HepG2 (cell line): ENCODE results near the gene CMPK2.
A peak's percentile ranks its signal among the peaks of the same experiment; 100 is the strongest.

Experiments used
- CEBPB ChIP-seq: IDR thresholded peaks from 2 replicates; pipeline ENCODE4 v1.6.1; 2011; ENCODE audit warnings: low read depth, low read length, improper control_type of control experiment, borderline replicate concordance
- FIP1L1 ChIP-seq: fragments of 200-400 bp; formaldehyde crosslinking; IDR thresholded peaks from 2 replicates; pipeline ENCODE4 v1.6.1; 2018; ENCODE audit warnings: low read depth, mild to moderate bottlenecking, low read length, moderate library complexity, borderline replicate concordance; ENCODE audit not compliant: insufficient read depth
- GABPA ChIP-seq, 2 experiments: IDR thresholded peaks; 2 replicates each; pipeline ENCODE4 v1.6.1; 2011 to 2016; ENCODE audit warnings: low read depth in 2 of 2, low read length in 1 of 2, missing biosample characterization in 1 of 2, missing genetic modification characterization in 1 of 2
- MXD4 ChIP-seq: IDR thresholded peaks from 2 replicates; pipeline ENCODE4 v1.6.1; 2016; ENCODE audit warnings: mild to moderate bottlenecking, missing biosample characterization, missing genetic modification reagents
- RAD21 ChIP-seq: fragments of 450-650 bp; formaldehyde crosslinking; IDR thresholded peaks from 2 replicates; pipeline ENCODE4 v1.5.0; 2020; ENCODE audit warnings: mild to moderate bottlenecking
- RELA ChIP-seq: sonication (generic); formaldehyde crosslinking; IDR thresholded peaks from 2 replicates; pipeline ENCODE4 v1.4.0; 2020; ENCODE audit warnings: missing genetic modification reagents
- TAF1 ChIP-seq: sonication (generic); formaldehyde crosslinking; IDR thresholded peaks from 2 replicates; pipeline ENCODE4 v1.4.0; 2020; ENCODE audit warnings: missing genetic modification reagents
- TF ChIP-seq, protein P1 (sequence below), 2 experiments: IDR thresholded peaks; 2 replicates each; pipeline ENCODE4 v1.6.1; 2011 to 2012; ENCODE audit warnings: low read length in 2 of 2, borderline replicate concordance in 1 of 2, low read depth in 1 of 2, mild to moderate bottlenecking in 1 of 2, moderate library complexity in 1 of 2
- TF ChIP-seq, protein P2 (sequence below): sonication (generic); formaldehyde crosslinking; IDR thresholded peaks from 2 replicates; pipeline ENCODE4 v1.4.0; 2020; ENCODE audit warnings: missing genetic modification reagents
- TF ChIP-seq, protein P3 (sequence below): sonication (generic); formaldehyde crosslinking; IDR thresholded peaks from 2 replicates; pipeline ENCODE4 v1.4.0; 2020; ENCODE audit warnings: missing genetic modification reagents, borderline replicate concordance
- TF ChIP-seq, protein P4 (sequence below): sonication (generic); formaldehyde crosslinking; IDR thresholded peaks from 2 replicates; pipeline ENCODE4 v1.4.0; 2020; ENCODE audit warnings: missing genetic modification reagents, borderline replicate concordance
- TF ChIP-seq, protein P5 (sequence below): IDR thresholded peaks from 2 replicates; pipeline ENCODE4 v1.6.1; 2012; ENCODE audit warnings: inconsistent platforms

DNA sequence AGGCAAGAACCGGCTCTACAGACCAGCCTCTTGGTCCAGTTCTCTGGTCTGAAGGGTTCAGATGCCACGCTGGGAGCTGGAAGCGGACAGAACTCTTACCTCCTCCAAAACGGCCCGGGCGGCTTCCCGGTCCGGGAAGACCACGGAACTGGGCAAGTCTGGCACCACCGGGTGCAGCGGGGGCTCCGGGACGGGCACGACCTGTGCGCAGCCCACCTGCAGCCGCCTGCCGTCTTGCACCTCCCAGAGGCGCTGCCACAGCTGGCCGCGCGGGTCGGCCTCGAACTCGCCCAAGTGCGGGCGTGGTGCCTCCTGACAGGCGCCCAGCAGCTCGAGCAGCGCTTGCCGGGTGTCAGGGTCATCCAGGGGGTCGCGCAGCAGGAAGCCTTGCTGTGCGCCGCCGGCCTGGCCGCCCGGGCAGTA lies 773 bp downstream of the CMPK2 start:
- no peak for TF ChIP-seq MXD4 (CRISPR knock-in tag)
- TF ChIP-seq TAF1, result no peak
- no peak for TF ChIP-seq GABPA (IDR thresholded peaks at IDR 0.05; ENCODE audit: low read depth, low read length)
- TF ChIP-seq GABPA (CRISPR knock-in tag; IDR thresholded peaks at IDR 0.05; ENCODE audit: low read depth), result no peak
- TF ChIP-seq, protein P1, sequence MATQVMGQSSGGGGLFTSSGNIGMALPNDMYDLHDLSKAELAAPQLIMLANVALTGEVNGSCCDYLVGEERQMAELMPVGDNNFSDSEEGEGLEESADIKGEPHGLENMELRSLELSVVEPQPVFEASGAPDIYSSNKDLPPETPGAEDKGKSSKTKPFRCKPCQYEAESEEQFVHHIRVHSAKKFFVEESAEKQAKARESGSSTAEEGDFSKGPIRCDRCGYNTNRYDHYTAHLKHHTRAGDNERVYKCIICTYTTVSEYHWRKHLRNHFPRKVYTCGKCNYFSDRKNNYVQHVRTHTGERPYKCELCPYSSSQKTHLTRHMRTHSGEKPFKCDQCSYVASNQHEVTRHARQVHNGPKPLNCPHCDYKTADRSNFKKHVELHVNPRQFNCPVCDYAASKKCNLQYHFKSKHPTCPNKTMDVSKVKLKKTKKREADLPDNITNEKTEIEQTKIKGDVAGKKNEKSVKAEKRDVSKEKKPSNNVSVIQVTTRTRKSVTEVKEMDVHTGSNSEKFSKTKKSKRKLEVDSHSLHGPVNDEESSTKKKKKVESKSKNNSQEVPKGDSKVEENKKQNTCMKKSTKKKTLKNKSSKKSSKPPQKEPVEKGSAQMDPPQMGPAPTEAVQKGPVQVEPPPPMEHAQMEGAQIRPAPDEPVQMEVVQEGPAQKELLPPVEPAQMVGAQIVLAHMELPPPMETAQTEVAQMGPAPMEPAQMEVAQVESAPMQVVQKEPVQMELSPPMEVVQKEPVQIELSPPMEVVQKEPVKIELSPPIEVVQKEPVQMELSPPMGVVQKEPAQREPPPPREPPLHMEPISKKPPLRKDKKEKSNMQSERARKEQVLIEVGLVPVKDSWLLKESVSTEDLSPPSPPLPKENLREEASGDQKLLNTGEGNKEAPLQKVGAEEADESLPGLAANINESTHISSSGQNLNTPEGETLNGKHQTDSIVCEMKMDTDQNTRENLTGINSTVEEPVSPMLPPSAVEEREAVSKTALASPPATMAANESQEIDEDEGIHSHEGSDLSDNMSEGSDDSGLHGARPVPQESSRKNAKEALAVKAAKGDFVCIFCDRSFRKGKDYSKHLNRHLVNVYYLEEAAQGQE (IDR thresholded peaks at IDR 0.05; ENCODE audit: borderline replicate concordance in 1 of 2, low read depth in 1 of 2, low read length in 2 of 2), result no peak
- TF ChIP-seq, protein P2, sequence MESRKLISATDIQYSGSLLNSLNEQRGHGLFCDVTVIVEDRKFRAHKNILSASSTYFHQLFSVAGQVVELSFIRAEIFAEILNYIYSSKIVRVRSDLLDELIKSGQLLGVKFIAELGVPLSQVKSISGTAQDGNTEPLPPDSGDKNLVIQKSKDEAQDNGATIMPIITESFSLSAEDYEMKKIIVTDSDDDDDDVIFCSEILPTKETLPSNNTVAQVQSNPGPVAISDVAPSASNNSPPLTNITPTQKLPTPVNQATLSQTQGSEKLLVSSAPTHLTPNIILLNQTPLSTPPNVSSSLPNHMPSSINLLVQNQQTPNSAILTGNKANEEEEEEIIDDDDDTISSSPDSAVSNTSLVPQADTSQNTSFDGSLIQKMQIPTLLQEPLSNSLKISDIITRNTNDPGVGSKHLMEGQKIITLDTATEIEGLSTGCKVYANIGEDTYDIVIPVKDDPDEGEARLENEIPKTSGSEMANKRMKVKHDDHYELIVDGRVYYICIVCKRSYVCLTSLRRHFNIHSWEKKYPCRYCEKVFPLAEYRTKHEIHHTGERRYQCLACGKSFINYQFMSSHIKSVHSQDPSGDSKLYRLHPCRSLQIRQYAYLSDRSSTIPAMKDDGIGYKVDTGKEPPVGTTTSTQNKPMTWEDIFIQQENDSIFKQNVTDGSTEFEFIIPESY, result no peak
- TF ChIP-seq, protein P3, sequence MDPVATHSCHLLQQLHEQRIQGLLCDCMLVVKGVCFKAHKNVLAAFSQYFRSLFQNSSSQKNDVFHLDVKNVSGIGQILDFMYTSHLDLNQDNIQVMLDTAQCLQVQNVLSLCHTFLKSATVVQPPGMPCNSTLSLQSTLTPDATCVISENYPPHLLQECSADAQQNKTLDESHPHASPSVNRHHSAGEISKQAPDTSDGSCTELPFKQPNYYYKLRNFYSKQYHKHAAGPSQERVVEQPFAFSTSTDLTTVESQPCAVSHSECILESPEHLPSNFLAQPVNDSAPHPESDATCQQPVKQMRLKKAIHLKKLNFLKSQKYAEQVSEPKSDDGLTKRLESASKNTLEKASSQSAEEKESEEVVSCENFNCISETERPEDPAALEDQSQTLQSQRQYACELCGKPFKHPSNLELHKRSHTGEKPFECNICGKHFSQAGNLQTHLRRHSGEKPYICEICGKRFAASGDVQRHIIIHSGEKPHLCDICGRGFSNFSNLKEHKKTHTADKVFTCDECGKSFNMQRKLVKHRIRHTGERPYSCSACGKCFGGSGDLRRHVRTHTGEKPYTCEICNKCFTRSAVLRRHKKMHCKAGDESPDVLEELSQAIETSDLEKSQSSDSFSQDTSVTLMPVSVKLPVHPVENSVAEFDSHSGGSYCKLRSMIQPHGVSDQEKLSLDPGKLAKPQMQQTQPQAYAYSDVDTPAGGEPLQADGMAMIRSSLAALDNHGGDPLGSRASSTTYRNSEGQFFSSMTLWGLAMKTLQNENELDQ (CRISPR knock-in tag), result no peak
- TF ChIP-seq RELA (CRISPR knock-in tag), result no peak
- TF ChIP-seq, protein P4, sequence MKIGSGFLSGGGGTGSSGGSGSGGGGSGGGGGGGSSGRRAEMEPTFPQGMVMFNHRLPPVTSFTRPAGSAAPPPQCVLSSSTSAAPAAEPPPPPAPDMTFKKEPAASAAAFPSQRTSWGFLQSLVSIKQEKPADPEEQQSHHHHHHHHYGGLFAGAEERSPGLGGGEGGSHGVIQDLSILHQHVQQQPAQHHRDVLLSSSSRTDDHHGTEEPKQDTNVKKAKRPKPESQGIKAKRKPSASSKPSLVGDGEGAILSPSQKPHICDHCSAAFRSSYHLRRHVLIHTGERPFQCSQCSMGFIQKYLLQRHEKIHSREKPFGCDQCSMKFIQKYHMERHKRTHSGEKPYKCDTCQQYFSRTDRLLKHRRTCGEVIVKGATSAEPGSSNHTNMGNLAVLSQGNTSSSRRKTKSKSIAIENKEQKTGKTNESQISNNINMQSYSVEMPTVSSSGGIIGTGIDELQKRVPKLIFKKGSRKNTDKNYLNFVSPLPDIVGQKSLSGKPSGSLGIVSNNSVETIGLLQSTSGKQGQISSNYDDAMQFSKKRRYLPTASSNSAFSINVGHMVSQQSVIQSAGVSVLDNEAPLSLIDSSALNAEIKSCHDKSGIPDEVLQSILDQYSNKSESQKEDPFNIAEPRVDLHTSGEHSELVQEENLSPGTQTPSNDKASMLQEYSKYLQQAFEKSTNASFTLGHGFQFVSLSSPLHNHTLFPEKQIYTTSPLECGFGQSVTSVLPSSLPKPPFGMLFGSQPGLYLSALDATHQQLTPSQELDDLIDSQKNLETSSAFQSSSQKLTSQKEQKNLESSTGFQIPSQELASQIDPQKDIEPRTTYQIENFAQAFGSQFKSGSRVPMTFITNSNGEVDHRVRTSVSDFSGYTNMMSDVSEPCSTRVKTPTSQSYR, result no peak
- no peak for TF ChIP-seq CEBPB
- TF ChIP-seq RAD21 (CRISPR knock-in tag), result no peak
- TF ChIP-seq, protein P5, sequence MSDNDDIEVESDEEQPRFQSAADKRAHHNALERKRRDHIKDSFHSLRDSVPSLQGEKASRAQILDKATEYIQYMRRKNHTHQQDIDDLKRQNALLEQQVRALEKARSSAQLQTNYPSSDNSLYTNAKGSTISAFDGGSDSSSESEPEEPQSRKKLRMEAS, result 0 out of 2 replicates have a peak, but pooled peaks have one; percentile 2
- no peak for TF ChIP-seq FIP1L1
